ENCODE data around the gene TMCO6.
A peak's percentile ranks its signal among the peaks of the same experiment; 100 is the strongest.
"Not testable (repeated sequence)": the region's sequence is repeated elsewhere in the genome, so short reads cannot be mapped to it uniquely, and the experiment has no call there.

Gene TMCO6

DNA sequence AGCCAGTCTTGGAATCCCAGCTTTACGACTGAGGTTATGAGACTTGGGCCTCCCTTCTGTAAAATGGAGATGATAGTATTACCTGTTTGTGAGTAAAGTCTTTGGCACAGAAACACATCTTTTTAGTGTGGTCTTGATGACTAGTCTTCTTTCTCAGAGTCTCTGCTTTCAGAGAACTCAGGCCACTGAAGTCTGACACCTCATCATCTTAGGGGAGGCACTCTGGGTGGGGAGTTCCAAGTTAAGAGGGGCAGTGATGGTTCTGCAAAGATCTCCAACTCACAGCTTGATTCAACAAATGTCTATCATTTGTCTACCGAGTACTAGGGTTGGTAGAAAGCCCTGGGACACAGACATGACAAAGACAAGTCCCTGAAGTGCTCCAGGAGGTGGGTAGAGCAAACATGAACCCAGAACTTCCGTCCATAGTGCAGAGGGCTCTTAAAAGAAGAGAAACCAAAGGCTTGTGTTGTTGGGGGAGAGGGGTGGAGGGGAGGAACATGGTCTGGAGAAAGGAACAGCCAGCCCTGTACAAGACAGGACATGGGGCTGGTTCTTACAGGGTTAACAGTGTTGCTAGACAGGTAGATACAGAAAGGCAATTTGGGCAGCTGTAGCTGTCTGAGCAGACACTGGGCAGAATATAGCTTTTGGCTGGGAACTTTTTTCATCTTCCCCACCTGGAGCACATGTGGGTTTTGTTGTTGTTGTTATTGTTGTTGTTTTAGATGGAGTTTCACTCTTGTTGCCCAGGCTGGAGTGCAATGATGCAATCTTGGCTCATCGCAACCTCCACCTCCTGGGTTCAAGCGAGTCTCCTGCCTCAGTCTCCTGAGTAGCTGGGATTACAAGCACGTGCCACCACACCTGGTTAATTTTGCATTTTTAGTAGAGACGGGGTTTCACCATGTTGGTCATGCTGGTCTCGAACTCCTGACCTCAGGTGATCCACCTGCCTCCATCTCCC is 3.7 kb upstream of the TMCO6 start:
- TF ChIP-seq, protein P1, sequence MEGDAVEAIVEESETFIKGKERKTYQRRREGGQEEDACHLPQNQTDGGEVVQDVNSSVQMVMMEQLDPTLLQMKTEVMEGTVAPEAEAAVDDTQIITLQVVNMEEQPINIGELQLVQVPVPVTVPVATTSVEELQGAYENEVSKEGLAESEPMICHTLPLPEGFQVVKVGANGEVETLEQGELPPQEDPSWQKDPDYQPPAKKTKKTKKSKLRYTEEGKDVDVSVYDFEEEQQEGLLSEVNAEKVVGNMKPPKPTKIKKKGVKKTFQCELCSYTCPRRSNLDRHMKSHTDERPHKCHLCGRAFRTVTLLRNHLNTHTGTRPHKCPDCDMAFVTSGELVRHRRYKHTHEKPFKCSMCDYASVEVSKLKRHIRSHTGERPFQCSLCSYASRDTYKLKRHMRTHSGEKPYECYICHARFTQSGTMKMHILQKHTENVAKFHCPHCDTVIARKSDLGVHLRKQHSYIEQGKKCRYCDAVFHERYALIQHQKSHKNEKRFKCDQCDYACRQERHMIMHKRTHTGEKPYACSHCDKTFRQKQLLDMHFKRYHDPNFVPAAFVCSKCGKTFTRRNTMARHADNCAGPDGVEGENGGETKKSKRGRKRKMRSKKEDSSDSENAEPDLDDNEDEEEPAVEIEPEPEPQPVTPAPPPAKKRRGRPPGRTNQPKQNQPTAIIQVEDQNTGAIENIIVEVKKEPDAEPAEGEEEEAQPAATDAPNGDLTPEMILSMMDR (IDR thresholded peaks at IDR 0.05; ENCODE audit: low read length, missing control alignments) = no peak

DNA sequence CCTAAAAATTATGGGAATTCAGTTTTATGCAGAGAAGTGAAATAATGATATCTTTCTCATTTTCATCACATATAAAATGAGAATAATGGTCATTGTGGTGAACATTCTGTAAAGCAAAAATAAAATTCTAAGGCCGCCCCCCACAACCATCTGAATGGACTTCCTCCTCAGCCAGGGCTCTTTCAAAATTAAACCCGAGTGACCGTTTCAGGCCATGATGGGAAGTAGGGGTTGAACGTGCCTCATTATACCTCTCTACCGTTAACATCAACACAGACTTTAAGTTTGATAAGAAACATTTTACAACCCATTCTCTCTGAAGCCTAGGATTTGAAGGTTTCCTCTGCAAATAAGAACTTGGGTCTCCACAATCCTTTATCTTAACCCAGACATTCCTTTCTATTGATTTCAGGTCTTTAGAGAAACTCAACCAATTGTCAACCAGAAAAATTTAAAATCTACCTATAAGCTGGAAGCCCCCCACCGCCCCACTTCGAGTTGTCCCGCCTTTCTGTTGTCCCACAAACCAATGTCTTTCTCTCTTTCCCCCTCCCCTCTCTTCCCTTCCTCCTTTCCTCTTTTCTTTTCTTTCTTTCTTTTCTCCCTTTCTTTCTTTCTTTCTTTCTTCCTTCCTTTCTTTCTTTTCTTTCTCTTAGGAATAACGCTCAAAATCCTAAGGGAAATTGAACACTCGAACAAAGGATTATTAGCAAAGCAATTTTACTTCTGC is 1.7 kb upstream of the TMCO6 start:
- H3K4me3 ChIP-seq (replicated peaks; ENCODE audit: low read depth, low read length) = no peak overlapping the region
- no peak for DNase-seq (ENCODE audit: low read depth)
- TF ChIP-seq, protein P1 (IDR thresholded peaks at IDR 0.05; ENCODE audit: low read length, missing control alignments) = no peak

More for the DNA sequence above, 3.7 kb upstream of the TMCO6 start:
- no peak overlapping the region for H3K4me3 ChIP-seq (replicated peaks; ENCODE audit: low read depth, low read length)
- DNase-seq (ENCODE audit: low read depth) = no peak

DNA sequence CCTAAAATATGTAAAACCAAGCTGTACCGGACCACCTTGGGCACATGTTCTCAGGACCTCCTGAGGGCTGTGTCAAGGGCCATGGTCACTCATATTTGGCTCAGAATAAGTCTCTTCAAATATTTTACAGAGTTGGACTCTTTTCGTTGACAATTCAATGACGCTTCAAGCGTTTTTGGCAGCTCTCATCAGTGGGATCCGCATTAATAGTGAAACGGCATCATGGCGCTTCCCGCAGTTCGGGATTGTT is 428 bp upstream of the TMCO6 start:
- H3K4me3 ChIP-seq (replicated peaks; ENCODE audit: low read depth, low read length) = peak overlapping the region; percentile 66
- DNase-seq (ENCODE audit: low read depth) = not testable (repeated sequence)

DNA sequence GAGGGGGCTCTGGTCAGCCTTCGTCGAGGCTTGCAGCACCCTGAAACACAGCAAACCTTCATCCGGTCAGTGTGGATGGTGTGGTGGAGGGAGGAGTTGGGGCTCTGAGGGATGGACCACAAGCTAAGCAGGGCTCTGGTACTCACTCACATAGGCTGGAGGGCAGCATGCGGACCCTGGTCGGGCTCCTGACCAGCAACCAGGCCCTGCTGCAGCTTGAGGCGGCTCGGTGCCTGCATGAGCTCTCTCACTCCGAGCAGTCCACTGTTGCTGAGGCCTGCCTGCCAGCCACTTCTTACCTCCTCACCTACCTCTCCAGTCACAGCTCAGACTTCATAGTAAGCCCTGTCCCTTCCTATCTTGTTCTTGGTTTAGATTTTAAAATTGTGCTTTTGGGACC is 2.5 kb downstream of the TMCO6 start:
- no peak overlapping the region for H3K4me3 ChIP-seq (replicated peaks; ENCODE audit: low read depth, low read length)
- no peak for DNase-seq (ENCODE audit: low read depth)
- TF ChIP-seq, protein P1 (IDR thresholded peaks at IDR 0.05; ENCODE audit: low read length, missing control alignments) = no peak

DNA sequence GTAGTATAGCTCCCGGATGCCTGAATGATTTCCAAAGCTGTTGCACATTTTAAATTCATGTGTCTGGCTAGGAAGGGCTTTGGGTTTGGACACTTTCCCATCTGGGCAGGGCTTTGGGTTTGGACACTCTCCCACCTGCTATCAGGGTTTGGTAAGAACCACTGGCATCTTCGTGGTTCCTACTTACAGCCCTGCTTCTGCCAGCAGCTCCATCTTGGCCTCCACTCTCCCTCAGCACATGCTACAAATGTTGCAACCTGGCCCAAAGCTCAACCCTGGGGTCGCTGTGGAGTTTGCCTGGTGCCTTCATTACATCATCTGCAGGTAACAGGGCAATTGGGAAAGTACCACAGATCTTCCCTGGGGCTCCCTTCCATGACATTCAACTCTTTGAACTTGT is 3.5 kb downstream of the TMCO6 start:
- peak; percentile 56 for DNase-seq (ENCODE audit: low read depth)
- TF ChIP-seq, protein P1 (IDR thresholded peaks at IDR 0.05; ENCODE audit: low read length, missing control alignments) = no peak
- no peak overlapping the region for H3K4me3 ChIP-seq (replicated peaks; ENCODE audit: low read depth, low read length)

DNA sequence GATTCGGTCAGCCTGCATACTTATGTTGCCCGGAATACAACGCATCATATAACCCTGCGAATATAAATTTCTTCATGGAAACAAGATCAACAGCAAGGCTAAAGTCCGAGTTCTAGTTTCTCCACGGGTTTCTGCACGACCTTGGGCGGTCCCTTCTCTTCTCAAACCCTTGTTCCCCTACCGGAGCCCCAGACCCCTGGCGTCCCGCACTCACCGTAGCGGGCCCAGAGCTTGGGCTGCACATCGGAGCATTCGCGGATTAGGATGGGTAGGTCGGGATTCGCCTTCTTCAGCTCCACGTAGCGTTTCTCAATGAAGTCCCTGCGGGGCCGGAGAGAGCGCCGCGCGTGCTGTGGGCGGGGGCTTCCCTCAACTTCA is 7.8 kb downstream of the TMCO6 start:
- TF ChIP-seq, protein P1 (IDR thresholded peaks at IDR 0.05; ENCODE audit: low read length, missing control alignments) = no peak
- H3K4me3 ChIP-seq (replicated peaks; ENCODE audit: low read depth, low read length) = peak overlapping the region; percentile 92
- DNase-seq (ENCODE audit: low read depth) = no peak

DNA sequence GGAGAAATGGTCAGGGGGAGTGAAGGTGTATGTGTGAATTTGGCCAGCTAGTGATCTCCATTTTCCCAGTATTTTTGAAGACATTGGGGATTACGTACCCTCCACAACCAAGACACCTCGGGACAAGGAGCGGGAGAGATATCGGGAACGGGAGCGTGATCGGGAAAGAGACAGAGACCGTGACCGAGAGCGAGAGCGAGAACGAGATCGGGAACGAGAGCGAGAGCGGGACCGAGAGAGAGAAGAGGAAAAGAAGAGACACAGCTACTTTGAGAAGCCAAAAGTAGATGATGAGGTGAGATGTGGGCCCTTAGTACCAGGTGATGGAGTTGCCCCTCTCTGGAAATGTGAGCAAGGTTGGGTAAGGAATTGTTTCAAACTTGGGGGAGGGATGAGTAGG is 19.6 kb downstream of the TMCO6 start:
- TF ChIP-seq, protein P1 (IDR thresholded peaks at IDR 0.05; ENCODE audit: low read length, missing control alignments) = no peak
- DNase-seq (ENCODE audit: low read depth) = no peak
- H3K4me3 ChIP-seq (replicated peaks; ENCODE audit: low read depth, low read length) = no peak overlapping the region

DNA sequence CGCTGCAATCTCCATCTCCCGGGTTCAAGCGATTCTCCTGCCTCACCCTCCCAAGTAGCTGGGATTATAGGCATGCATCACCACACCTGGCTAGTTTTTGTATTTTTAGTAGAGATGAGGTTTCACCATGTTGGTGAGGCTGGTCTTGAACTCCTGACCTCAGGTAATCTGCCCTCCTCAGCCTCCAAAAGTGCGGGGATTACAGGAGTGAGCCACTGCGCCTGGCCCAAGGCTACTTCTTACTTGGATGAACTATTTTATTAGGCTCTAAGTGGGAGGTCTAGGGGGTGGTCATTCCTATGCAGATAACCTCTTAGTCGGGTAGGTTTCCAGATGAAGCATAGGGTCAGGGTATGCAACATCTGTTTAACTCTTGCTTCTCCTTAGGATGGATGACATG is 21.1 kb downstream of the TMCO6 start:
- not testable (repeated sequence) for DNase-seq (ENCODE audit: low read depth); H3K4me3 ChIP-seq (replicated peaks; ENCODE audit: low read depth, low read length)

Data from fibroblast of pulmonary artery (primary cell).